ENCODE measurements around the gene ARHGAP45.

DNA sequence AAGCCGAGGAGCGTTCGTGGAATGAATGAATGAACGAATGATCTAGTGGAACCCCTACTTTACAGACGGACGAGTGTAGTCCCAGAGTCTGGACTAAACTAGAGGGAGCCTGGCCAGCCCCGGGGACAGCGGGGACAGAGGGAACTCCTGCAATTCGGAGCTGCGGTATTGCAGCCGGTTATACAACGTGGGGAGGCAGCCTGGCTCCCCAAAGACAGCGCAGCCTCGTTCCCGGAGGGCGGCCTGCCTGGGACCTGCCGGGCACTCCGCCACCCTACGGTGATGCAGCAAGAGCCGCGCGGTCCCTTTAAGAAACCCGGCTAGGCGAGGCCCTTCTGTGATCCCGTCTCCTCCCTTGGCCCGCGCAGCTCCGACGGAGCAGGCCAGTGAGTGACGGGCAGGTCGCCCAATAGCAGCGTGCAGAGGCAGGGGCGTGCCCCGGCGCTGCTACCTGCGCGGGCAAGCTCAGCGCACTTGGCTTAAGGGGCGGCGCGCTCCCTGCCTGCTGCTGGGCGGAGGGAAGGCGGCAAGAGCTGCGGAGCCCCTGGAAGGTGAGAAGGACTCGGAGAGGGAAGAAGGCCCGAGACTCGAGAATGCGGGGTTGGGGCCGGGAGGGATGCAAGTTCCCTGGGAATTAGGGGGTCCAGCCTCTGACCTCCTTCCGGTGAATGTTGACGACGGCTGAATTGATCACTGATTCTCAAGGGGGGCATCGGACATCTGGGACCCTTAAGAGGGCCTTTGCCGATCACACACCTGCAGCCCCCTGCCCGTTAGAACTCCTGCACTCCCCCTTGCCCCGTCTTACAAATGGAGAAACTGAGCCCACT, 27.1 kb upstream of the ARHGAP45 start, which contains the start of gene ABCA7:
- no peak; the same call in 1 of the 2 replicates for TF ChIP-seq POLR2AphosphoS5 (IDR thresholded peaks at IDR 0.05; ENCODE audit: low read depth, low read length)
- peak in 1 of 2 experiments; percentile 12; a peak in 1 of 4 replicates for TF ChIP-seq REST (IDR thresholded peaks at IDR 0.05; ENCODE audit: insufficient read depth in 1 of 2, low read depth in 2 of 2, low read length in 2 of 2)
- no peak for TF ChIP-seq TAF1 (IDR thresholded peaks at IDR 0.05; ENCODE audit: borderline replicate concordance, insufficient read depth, low read length)
- no peak; the same call in 1 of the 2 replicates for TF ChIP-seq SIN3A (IDR thresholded peaks at IDR 0.05; ENCODE audit: borderline replicate concordance, insufficient read depth, low read length)
- TF ChIP-seq FOXP2 (optimal IDR thresholded peaks at IDR 0.05; ENCODE audit: borderline replicate concordance, extremely low read depth, extremely low read length, insufficient read depth): peak; percentile 56
